GM12865 (cell line): ENCODE results near the gene ITPR1.
"Not testable (repeated sequence)": the region's sequence is repeated elsewhere in the genome, so short reads cannot be mapped to it uniquely, and the experiment has no call there.

Experiments
- DNase-seq: peaks from one replicate; pipeline ENCODE4 v3.0.0; 2010; ENCODE audit warnings: low read depth
- H3K4me3 ChIP-seq: 2 replicates; pipeline ENCODE4 v1.5.1; 2011; ENCODE audit warnings: mild to moderate bottlenecking, low read depth, low read length, control low read depth
- TF ChIP-seq, protein P1 (sequence below): IDR thresholded peaks from 2 replicates; pipeline ENCODE4 v1.5.1; 2011; ENCODE audit warnings: low read length, control low read depth, low read depth, inconsistent platforms; ENCODE audit not compliant: insufficient read depth; ENCODE audit errors: missing control alignments

ITPR1 gene

GRCh38 chr3:4493014-4493940 lies at the start of gene ITPR1:
ITPR1 (plus strand) TSS chr3:4493348; CDS start chr3:4516492, 23,144 bp downstream.
- DNase-seq, result peak; percentile 99
- TF ChIP-seq, protein P1, sequence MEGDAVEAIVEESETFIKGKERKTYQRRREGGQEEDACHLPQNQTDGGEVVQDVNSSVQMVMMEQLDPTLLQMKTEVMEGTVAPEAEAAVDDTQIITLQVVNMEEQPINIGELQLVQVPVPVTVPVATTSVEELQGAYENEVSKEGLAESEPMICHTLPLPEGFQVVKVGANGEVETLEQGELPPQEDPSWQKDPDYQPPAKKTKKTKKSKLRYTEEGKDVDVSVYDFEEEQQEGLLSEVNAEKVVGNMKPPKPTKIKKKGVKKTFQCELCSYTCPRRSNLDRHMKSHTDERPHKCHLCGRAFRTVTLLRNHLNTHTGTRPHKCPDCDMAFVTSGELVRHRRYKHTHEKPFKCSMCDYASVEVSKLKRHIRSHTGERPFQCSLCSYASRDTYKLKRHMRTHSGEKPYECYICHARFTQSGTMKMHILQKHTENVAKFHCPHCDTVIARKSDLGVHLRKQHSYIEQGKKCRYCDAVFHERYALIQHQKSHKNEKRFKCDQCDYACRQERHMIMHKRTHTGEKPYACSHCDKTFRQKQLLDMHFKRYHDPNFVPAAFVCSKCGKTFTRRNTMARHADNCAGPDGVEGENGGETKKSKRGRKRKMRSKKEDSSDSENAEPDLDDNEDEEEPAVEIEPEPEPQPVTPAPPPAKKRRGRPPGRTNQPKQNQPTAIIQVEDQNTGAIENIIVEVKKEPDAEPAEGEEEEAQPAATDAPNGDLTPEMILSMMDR, result no peak
- H3K4me3 ChIP-seq, result peak within 1 kb of the TSS; percentile 86

GRCh38 chr3:4447295-4447999 lies 45.7 kb upstream of the ITPR1 start:
- TF ChIP-seq, protein P1, result no peak
- H3K4me3 ChIP-seq, result no peak overlapping the region
- DNase-seq, result no peak

- no peak overlapping the region for H3K4me3 ChIP-seq
- DNase-seq, result no peak
- TF ChIP-seq, protein P1, result no peak
Measured at GRCh38 chr3:4448187-4448586, 45.0 kb upstream of the ITPR1 start.

DNA sequence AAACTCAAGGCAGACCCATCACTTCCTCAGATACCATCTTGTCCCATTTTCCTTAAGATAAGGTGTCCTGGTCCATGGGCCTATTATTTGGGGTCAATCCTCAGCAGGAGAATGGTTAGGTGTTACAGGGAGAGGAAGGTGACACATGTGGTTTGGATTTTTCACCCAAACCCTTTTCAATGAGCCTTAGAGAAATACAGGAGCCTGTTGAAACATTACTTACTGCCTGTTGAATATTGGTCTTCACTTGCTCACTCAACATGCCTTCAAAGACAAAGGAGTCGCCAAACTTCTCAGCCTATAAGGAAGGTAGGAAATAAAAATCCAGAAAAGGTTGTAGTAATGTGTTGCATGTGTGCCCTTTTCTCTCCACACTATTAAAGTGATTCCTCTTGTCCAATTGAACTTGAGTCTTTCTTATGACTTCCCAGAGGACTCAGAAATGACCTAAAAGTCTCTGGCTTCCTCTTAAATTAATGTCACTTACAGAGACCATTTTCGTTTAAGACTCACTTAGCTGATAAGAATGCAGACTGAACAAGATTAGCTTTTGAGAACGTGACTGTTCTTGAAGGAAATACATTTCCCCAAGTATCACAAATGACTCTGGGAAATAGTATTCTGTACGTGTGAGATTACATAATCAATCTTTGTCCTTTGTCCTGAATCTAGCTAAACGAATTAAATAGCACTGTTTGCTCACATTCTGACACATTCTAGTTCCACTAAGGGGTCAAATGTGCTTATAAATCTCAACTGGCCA lies 43.9 kb upstream of the ITPR1 start:
- no peak overlapping the region for H3K4me3 ChIP-seq
- TF ChIP-seq, protein P1, result no peak
- no peak for DNase-seq

- TF ChIP-seq, protein P1, result no peak
- no peak overlapping the region for H3K4me3 ChIP-seq
- DNase-seq, result no peak
Measured at GRCh38 chr3:4454142-4454541, 39.0 kb upstream of the ITPR1 start.

GRCh38 chr3:4456780-4457179 lies 36.4 kb upstream of the ITPR1 start:
- not testable (repeated sequence) for DNase-seq, H3K4me3 ChIP-seq

GRCh38 chr3:4458961-4459360 lies 34.2 kb upstream of the ITPR1 start:
- TF ChIP-seq, protein P1, result no peak
- no peak for DNase-seq
- H3K4me3 ChIP-seq, result no peak overlapping the region
